GDM1 (cell line): ENCODE data around the gene TOX4.
"Not testable (repeated sequence)": the region's sequence is repeated elsewhere in the genome, so short reads cannot be mapped to it uniquely, and the experiment has no call there.

Source experiments
- DNase-seq: peaks from one replicate; lab custom pipeline; 2025; lab: John Stamatoyannopoulos, UW

Gene TOX4

GRCh38 chr14:21535545-21536417, 58.8 kb downstream of the TOX4 start:
- no peak for DNase-seq

GRCh38 chr14:21536418-21537089, 59.6 kb downstream of the TOX4 start:
- DNase-seq: no peak

DNA sequence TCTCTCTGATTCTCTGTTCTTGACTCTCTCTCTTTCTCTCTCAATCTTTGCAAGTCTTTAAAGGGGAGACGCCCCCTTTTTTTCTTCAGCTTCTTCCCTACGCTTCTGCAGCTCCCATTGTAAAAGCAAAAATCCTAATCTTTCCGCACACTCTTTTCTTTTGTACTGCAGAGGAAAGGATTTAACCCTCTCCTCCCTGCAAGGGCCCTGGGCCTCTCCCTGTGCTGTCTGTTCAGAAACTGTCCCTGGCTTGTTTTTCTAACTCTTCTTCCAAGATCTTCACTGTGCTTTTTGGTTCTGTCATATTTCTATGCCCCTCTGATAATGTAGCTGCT, 60.1 kb downstream of the TOX4 start:
- no peak for DNase-seq

- no peak for DNase-seq
These were observed 62.4 kb downstream of the TOX4 start for GRCh38 chr14:21539189-21539940.

DNA sequence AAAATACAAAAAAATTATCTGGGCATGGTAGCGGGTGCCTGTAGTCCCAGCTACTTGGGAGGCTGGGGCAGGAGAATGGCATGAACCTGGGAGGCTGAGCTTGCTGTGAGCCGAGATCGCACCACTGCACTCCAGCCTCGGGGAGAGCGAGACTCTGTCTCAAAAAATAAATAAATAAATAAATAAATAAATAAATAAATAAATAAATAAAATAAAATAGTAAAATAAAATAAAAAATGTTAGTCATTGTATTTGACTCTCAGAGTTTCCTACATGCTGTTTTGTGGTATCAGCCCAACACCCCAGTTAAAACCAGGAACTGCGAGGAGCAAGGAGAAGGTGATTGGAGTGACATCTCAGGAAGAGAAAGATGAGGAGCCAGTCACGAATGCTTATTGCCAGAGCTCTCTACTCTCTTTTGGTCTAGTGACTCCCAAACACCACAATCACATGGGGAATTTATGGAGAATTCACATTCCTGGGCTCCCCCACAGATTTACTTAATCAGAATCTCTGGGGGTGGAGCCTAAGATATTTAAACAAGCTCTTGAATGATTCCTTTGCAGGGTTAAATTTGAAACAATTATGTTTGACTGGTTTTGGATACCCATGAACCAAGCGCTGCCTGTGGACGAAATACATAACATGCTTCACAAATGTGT, 64.5 kb downstream of the TOX4 start:
- DNase-seq: no peak

DNA sequence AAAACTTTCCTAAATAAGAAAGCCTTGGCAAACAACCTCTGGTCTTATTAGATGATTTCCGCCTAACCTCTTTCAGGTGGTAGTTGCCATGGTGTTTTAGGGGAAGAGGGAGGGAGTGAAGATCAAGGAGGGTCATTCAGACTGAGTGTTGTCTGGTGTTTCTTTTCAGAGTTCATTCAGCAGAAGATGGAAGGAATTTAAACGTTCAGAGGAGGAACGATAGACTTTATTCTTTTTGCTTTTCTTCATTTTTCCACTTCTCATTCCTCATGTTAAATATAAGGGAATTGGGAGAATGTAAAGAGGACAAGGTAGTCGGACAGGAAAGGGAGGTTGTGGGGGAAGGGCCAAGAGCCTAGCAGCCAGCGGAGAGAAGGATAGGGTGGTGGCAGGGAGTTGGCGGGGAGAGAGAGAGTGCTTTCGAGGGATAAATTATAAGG, 66.5 kb downstream of the TOX4 start:
- DNase-seq: no peak

DNA sequence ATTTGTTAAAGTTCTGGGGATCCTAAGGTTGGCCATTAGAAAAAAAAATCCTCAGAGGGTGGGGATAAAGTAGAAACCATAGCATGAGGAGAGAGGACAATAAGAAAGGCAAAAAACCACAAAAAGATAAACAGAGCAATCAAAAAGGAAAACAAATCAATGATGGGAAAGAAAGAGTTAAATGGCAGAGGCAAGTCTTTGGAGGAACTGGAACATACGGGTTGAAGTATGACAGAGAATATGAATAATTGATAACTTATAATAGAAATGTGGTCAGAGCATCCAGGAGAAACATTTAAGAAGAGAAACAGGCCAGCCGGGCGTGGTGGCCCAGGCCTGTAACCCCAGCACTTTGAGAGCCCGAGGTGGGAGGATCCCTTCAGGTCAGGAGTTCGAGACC, 67.0 kb downstream of the TOX4 start:
- DNase-seq: no peak

- not testable (repeated sequence) for DNase-seq
These were observed 67.6 kb downstream of the TOX4 start for GRCh38 chr14:21544588-21544987.
